GM12801 (cell line): ENCODE results near the gene SAYSD1.

Source experiments
- CTCF ChIP-seq: IDR thresholded peaks from one replicate; pipeline ENCODE4 v1.5.1; 2011; ENCODE audit warnings: control low read depth; ENCODE audit not compliant: insufficient read length; ENCODE audit errors: extremely low read depth

The SAYSD1 gene

GRCh38 chr6:39124114-39124513 is 9.1 kb upstream of the SAYSD1 start:
- TF ChIP-seq CTCF: no peak

- TF ChIP-seq CTCF: no peak
Observed at GRCh38 chr6:39118921-39119320, 3.9 kb upstream of the SAYSD1 start.

GRCh38 chr6:39114388-39114703 is 640 bp downstream of the SAYSD1 start:
- TF ChIP-seq CTCF: no peak

GRCh38 chr6:39113788-39114187 is 1.2 kb downstream of the SAYSD1 start:
- no peak for TF ChIP-seq CTCF

- no peak for TF ChIP-seq CTCF
Observed at GRCh38 chr6:39111280-39111679, 3.7 kb downstream of the SAYSD1 start.

- TF ChIP-seq CTCF: no peak
Observed at GRCh38 chr6:39108041-39108839, 6.7 kb downstream of the SAYSD1 start.

- TF ChIP-seq CTCF: no peak
Observed at GRCh38 chr6:39107641-39108040, 7.3 kb downstream of the SAYSD1 start.
